ENCODE results near the gene ZCRB1.

ZCRB1 gene

GRCh38 chr12:42266579-42267230 is 59.2 kb downstream of the ZCRB1 start:
- no peaks in the 10 kb centered on the region for H3K36me3 ChIP-seq (ENCODE audit: control insufficient read depth in 5 of 5, insufficient read depth in 5 of 5, low read length in 5 of 5)
- H3K27me3 ChIP-seq (ENCODE audit: control insufficient read depth in 5 of 5, insufficient read depth in 4 of 5, low read length in 5 of 5), result no peaks in the 10 kb centered on the region
- no peak overlapping the region for H3K4me3 ChIP-seq (ENCODE audit: low read depth in 1 of 5, low read length in 5 of 5)
- no peaks in the 10 kb centered on the region for H3K9me3 ChIP-seq (ENCODE audit: control insufficient read depth in 5 of 5, low read length in 5 of 5)
- H3K4me1 ChIP-seq (ENCODE audit: control insufficient read depth in 5 of 5, insufficient read depth in 5 of 5, low read length in 5 of 5), result no peaks in the 10 kb centered on the region
- H3K9ac ChIP-seq (ENCODE audit: low read length in 5 of 5), result no peak overlapping the region
- no peak overlapping the region for H3K27ac ChIP-seq (ENCODE audit: low read depth, low read length)

DNA sequence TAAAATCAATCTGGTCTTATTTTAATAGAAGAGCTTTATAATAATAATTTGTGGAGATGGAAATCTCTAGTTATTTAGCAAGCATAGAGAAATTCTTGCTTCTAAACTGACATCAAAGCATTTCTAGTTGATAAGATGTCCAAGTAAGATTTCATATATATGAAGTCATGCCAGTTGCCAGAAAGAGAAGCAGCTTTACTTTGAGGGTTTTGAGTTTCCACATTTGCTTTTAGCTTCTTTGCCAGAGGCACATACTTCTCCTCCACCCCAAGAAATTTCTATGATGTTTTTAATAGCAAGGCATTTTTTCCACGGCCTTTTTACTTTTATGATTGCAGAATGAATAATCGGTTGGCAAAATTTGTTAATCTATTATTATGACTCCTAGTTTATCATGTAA is 63.6 kb downstream of the ZCRB1 start:
- H3K27ac ChIP-seq (ENCODE audit: low read depth, low read length), result no peak overlapping the region
- H3K4me1 ChIP-seq (ENCODE audit: control insufficient read depth in 5 of 5, insufficient read depth in 5 of 5, low read length in 5 of 5), result no peaks in the 10 kb centered on the region
- H3K4me3 ChIP-seq (ENCODE audit: low read depth in 1 of 5, low read length in 5 of 5), result no peak overlapping the region
- H3K36me3 ChIP-seq (ENCODE audit: control insufficient read depth in 5 of 5, insufficient read depth in 5 of 5, low read length in 5 of 5), result no peaks in the 10 kb centered on the region
- H3K9me3 ChIP-seq (ENCODE audit: control insufficient read depth in 5 of 5, low read length in 5 of 5), result no peaks in the 10 kb centered on the region
- no peak overlapping the region for H3K9ac ChIP-seq (ENCODE audit: low read length in 5 of 5)
- H3K27me3 ChIP-seq (ENCODE audit: control insufficient read depth in 5 of 5, insufficient read depth in 4 of 5, low read length in 5 of 5), result no peaks in the 10 kb centered on the region
